ENCODE data around the gene SUSD4. TPM values are rescaled to one million over a fixed set of nuclear protein-coding genes. Genes with fewer than 3 reads are reported as not detected.

The SUSD4 gene
- total and polyA plus RNA-seq, 2 donors (not counting 3 experiments of a cell fraction or from before 2014, with no cell fraction given): not detected

DNA sequence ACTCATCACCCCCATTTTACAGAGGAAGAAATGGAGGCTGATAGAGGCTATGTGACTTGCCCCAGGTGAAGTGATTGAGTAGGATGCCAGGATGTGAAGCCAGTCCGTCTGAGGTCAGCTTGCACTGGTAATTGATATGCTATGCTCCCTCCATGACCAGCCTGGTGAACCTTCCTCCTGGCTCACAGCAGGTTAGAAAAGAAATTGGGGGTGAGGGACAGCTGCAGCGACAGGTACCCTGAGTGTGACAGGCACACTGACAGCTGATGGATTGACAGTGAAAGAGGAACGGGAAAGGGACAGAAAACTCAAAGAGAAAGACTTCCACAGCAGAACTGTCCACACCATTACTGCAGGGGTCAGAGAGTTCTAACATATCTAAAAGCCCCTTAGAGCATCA, 102.1 kb downstream of the SUSD4 start:
- Histone ChIP-seq H3K9me1 (replicated peaks; ENCODE audit: control insufficient read depth, extremely low read depth, insufficient read depth, low read length) (no peaks in the 10 kb centered on the region), H3K36me3 (ENCODE audit: control insufficient read depth in 2 of 2, extremely low read depth in 1 of 2, insufficient read depth in 2 of 2, low read length in 2 of 2) (no peaks in the 10 kb centered on the region), H2AFZ (ENCODE audit: low read depth, low read length) (no peak overlapping the region), H3K4me3 (replicated peaks in 1 of 3; ENCODE audit: insufficient read depth in 1 of 3, low read depth in 1 of 3, low read length in 3 of 3) (no peak overlapping the region), H3K4me1 (ENCODE audit: control insufficient read depth, extremely low read depth, insufficient read depth, low read length) (no peaks in the 10 kb centered on the region), H3K79me2 (ENCODE audit: control insufficient read depth, insufficient read depth, low read length) (no peaks in the 10 kb centered on the region), H3K4me2 (ENCODE audit: insufficient read depth, low read length) (no peak overlapping the region), H3K9me3 (replicated peaks; ENCODE audit: control insufficient read depth, insufficient read depth, low read length) (no peaks in the 10 kb centered on the region), H3K9ac (replicated peaks; ENCODE audit: extremely low read depth, insufficient read depth, low read length) (no peak overlapping the region), H3K27ac (ENCODE audit: insufficient read depth, low read depth, low read length) (no peak overlapping the region), H4K20me1 (replicated peaks; ENCODE audit: control insufficient read depth, extremely low read depth, insufficient read depth, low read length) (no peaks in the 10 kb centered on the region), H3K27me3 (ENCODE audit: control insufficient read depth in 2 of 2, insufficient read depth in 2 of 2, low read length in 2 of 2) (peaks cover 2 to 4% of the 10 kb centered on the region in 2 experiments)
- BruUV-seq (replicated peaks): no TSS peak
- DNase-seq (ENCODE audit: low read depth, low spot score): no peak
- intact Hi-C loops (cut with micrococcal nuclease): no loop called here
- ChIA-PET POLR2A (no interaction called here), CTCF (no interaction called here)
- no peak for TF ChIP-seq CTCF (IDR thresholded peaks at IDR 0.05; ENCODE audit: extremely low read depth in 1 of 2, insufficient read depth in 1 of 2, low read depth in 1 of 2, low read length in 2 of 2)
- no peak for TF ChIP-seq FOS (IDR thresholded peaks at IDR 0.05; ENCODE audit: borderline replicate concordance, insufficient read depth, low read length)
- FAIRE-seq: no peak
- dilution Hi-C loops (cut with MboI; ENCODE audit: extremely low pct_ligation_motif_present, low sequenced_read_pairs): no loop called here

DNA sequence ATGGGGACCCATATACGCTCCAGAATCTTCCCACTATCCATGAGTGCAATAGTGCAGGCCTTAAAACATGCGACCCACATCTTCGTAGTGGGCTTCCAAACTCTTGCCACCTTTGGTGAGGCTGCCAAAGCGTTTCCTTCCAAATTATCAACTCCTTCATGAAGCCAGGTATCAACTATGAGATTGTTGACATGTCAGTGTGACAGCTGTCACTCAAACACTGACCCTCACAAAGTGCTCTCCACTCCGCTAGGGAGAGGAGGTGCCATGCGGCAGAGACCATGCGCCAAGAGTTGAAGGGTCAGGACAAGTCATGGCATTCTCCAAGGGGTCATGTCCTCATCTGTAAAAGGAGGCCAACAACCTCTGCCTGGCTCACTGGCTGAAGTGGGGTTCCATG, 103.3 kb downstream of the SUSD4 start:
- no peak overlapping the region for H3K4me3 ChIP-seq (replicated peaks in 1 of 3; ENCODE audit: insufficient read depth in 1 of 3, low read depth in 1 of 3, low read length in 3 of 3)

More for the DNA sequence above, 103.3 kb downstream of the SUSD4 start:
- Histone ChIP-seq H3K4me2 (ENCODE audit: insufficient read depth, low read length) (no peak overlapping the region), H2AFZ (ENCODE audit: low read depth, low read length) (no peak overlapping the region), H3K4me1 (ENCODE audit: control insufficient read depth, extremely low read depth, insufficient read depth, low read length) (no peaks in the 10 kb centered on the region), H3K9ac (replicated peaks; ENCODE audit: extremely low read depth, insufficient read depth, low read length) (no peak overlapping the region), H3K9me1 (replicated peaks; ENCODE audit: control insufficient read depth, extremely low read depth, insufficient read depth, low read length) (no peaks in the 10 kb centered on the region), H3K9me3 (replicated peaks; ENCODE audit: control insufficient read depth, insufficient read depth, low read length) (no peaks in the 10 kb centered on the region), H3K27ac (ENCODE audit: insufficient read depth, low read depth, low read length) (no peak overlapping the region), H3K79me2 (ENCODE audit: control insufficient read depth, insufficient read depth, low read length) (no peaks in the 10 kb centered on the region), H3K36me3 (ENCODE audit: control insufficient read depth in 2 of 2, extremely low read depth in 1 of 2, insufficient read depth in 2 of 2, low read length in 2 of 2) (no peaks in the 10 kb centered on the region), H4K20me1 (replicated peaks; ENCODE audit: control insufficient read depth, extremely low read depth, insufficient read depth, low read length) (no peaks in the 10 kb centered on the region), H3K27me3 (ENCODE audit: control insufficient read depth in 2 of 2, insufficient read depth in 2 of 2, low read length in 2 of 2) (peaks cover 2 to 4% of the 10 kb centered on the region in 2 experiments)
- TF ChIP-seq CTCF (IDR thresholded peaks at IDR 0.05; ENCODE audit: extremely low read depth in 1 of 2, insufficient read depth in 1 of 2, low read depth in 1 of 2, low read length in 2 of 2) (no peak), MYC (IDR thresholded peaks at IDR 0.05; ENCODE audit: low read depth, low read length) (no peak), POLR2A (IDR thresholded peaks at IDR 0.05; ENCODE audit: low read depth, low read length) (no peak), GATA2 (IDR thresholded peaks at IDR 0.05; ENCODE audit: insufficient read depth, insufficient read length, low read depth, low read length) (no peak), JUN (IDR thresholded peaks at IDR 0.05; ENCODE audit: borderline replicate concordance, insufficient read depth, insufficient read length, low read depth) (no peak), FOS (IDR thresholded peaks at IDR 0.05; ENCODE audit: borderline replicate concordance, insufficient read depth, low read length) (no peak), EZH2 (IDR thresholded peaks at IDR 0.05; ENCODE audit: borderline replicate concordance, low read depth, low read length, severe bottlenecking) (no peak)
- no peak for FAIRE-seq
- intact Hi-C loops (cut with micrococcal nuclease) (no loop called here), dilution Hi-C loops (cut with MboI; ENCODE audit: extremely low pct_ligation_motif_present, low sequenced_read_pairs) (no loop called here)
- BruUV-seq (replicated peaks): no TSS peak
- ChIA-PET POLR2A (no interaction called here), CTCF (no interaction called here)
- DNase-seq (ENCODE audit: low read depth, low spot score): no peak
